ENCODE measurements around the gene TAPT1. TPM values are rescaled to one million over a fixed set of nuclear protein-coding genes. Genes with fewer than 3 reads are reported as not detected.

TAPT1 gene
- total RNA-seq, 1 experiment from 2014 or later = 11.1 TPM

GRCh38 chr4:16240300-16240699, 14.0 kb upstream of the TAPT1 start:
- Mint-ChIP-seq H3K27me3 (ENCODE audit: low read depth) (no peaks in the 10 kb centered on the region), H3K27ac (no peak overlapping the region), H3K36me3 (ENCODE audit: insufficient read depth in 1 of 3, low read depth in 3 of 3) (peaks cover 6 to 12% (median 8%) of the 10 kb centered on the region in 3 experiments; a peak in 6 of 7 replicates), H3K4me3 (no peak overlapping the region), H3K9me3 (no peaks in the 10 kb centered on the region), H3K4me1 (peaks cover 0 to 3% of the 10 kb centered on the region in 2 experiments; a peak in 1 of 4 replicates)
- H2BK120ac ChIP-seq (ENCODE audit: low read depth, low read length, poor library complexity, severe bottlenecking) = no peak overlapping the region
- no peak overlapping the region for H3K27ac ChIP-seq (ENCODE audit: insufficient read length, low read depth, low read length)
- H2BK20ac ChIP-seq (ENCODE audit: low read depth, low read length, poor library complexity, severe bottlenecking) = no peak overlapping the region
- H4K8ac ChIP-seq (replicated peaks; ENCODE audit: insufficient read length, low read depth, low read length) = no peak overlapping the region
- no peak overlapping the region for H2BK15ac ChIP-seq (ENCODE audit: low read depth, low read length)
- H3K79me1 ChIP-seq (ENCODE audit: insufficient read depth, low read depth, low read length, poor library complexity, severe bottlenecking) = no peaks in the 10 kb centered on the region
- no peak overlapping the region for H3K4ac ChIP-seq (ENCODE audit: low read depth, low read length)
- H3K14ac ChIP-seq (ENCODE audit: insufficient read depth, low read length) = no peak overlapping the region
- DNase-seq = no peak
- no peak overlapping the region for H3K18ac ChIP-seq (ENCODE audit: insufficient read length, low read depth, low read length)
- H3T11ph ChIP-seq (ENCODE audit: low read length) = no peak overlapping the region
- H2AK5ac ChIP-seq (ENCODE audit: insufficient read length, low read length) = no peak overlapping the region
- H3K4me2 ChIP-seq (ENCODE audit: insufficient read depth, insufficient read length, low read length) = no peak overlapping the region
- H3K9ac ChIP-seq (ENCODE audit: extremely low read depth, insufficient read length, low read length) = no peak overlapping the region
- no peaks in the 10 kb centered on the region for H3K23me2 ChIP-seq (ENCODE audit: insufficient read length, low read depth, low read length, poor library complexity, severe bottlenecking)
- no peak overlapping the region for H2BK5ac ChIP-seq (ENCODE audit: insufficient read length, low read length)
- no peaks in the 10 kb centered on the region for H3K27me3 ChIP-seq (ENCODE audit: insufficient read depth, low read length)
- H3K9me3 ChIP-seq (ENCODE audit: control insufficient read depth, low read depth, low read length) = no peaks in the 10 kb centered on the region
- no peak overlapping the region for H3K23ac ChIP-seq (ENCODE audit: insufficient read length, low read depth, low read length)
- no peak overlapping the region for H4K5ac ChIP-seq (ENCODE audit: insufficient read length, low read depth, low read length)
- no peak overlapping the region for H3K56ac ChIP-seq (ENCODE audit: insufficient read length, low read depth, low read length)
- no peak overlapping the region for H2BK12ac ChIP-seq (ENCODE audit: insufficient read length, low read depth, low read length)
- no peak overlapping the region for H2AFZ ChIP-seq (ENCODE audit: low read length)
- TF ChIP-seq CTCF (conservative IDR thresholded peaks at IDR 0.05) = no peak
- no peak overlapping the region for H4K91ac ChIP-seq (ENCODE audit: insufficient read length, low read depth, low read length)
- peaks cover 5% of the 10 kb centered on the region; the same call in 1 of the 2 replicates for H3K4me1 ChIP-seq (ENCODE audit: insufficient read depth, low read length)
- H4K20me1 ChIP-seq (ENCODE audit: control insufficient read depth, insufficient read depth, insufficient read length) = no peaks in the 10 kb centered on the region
- no peaks in the 10 kb centered on the region; the same call in 1 of the 2 replicates for H3K79me2 ChIP-seq (ENCODE audit: insufficient read depth, low read length)
